Kidney epithelial cell (primary cell): ENCODE data around the gene MYL9. TPM values are rescaled to one million over a fixed set of nuclear protein-coding genes. Genes with fewer than 3 reads are reported as not detected.

Experiments
- DNase-seq: peaks from one replicate; pipeline ENCODE4 v3.0.0-alpha.2; 2010; ENCODE audit warnings: low read depth
- H3K27me3 ChIP-seq: 2 replicates; pipeline ENCODE4 v1.6.0; 2011; ENCODE audit warnings: low read length; ENCODE audit not compliant: control insufficient read depth, insufficient read depth
- H3K36me3 ChIP-seq: 2 replicates; pipeline ENCODE4 v1.5.1; 2011; ENCODE audit warnings: low read length; ENCODE audit not compliant: control insufficient read depth, insufficient read depth
- H3K4me3 ChIP-seq: 2 replicates; pipeline ENCODE4 v1.5.1; 2011; ENCODE audit warnings: low read depth, mild to moderate bottlenecking, control low read depth, low read length
- CTCF ChIP-seq: IDR thresholded peaks from 2 replicates; pipeline ENCODE4 v1.5.1; 2011; ENCODE audit warnings: mild to moderate bottlenecking, moderate library complexity, low read length, control low read depth, inconsistent platforms; ENCODE audit not compliant: insufficient read depth, poor library complexity, severe bottlenecking
- total RNA-seq: library from RNA; depleted of rRNA; stranded (reverse); fragments of >200 nt; gene quantifications from 2 replicates; pipeline ENCODE4 v1.2.3, GENCODE V29; 2015

The MYL9 gene
- total RNA-seq, 1 donor from 2014 or later = 58.5 TPM

- Histone ChIP-seq H3K4me3 (no peak overlapping the region), H3K36me3 (no peaks in the 10 kb centered on the region), H3K27me3 (no peaks in the 10 kb centered on the region)
- no peak for TF ChIP-seq CTCF
- DNase-seq = no peak
Measured at GRCh38 chr20:36569847-36570429, 28.6 kb downstream of the MYL9 start.

- DNase-seq = no peak
- TF ChIP-seq CTCF = no peak
- Histone ChIP-seq H3K27me3 (no peaks in the 10 kb centered on the region), H3K4me3 (no peak overlapping the region), H3K36me3 (no peaks in the 10 kb centered on the region)
Measured at GRCh38 chr20:36571564-36572504, 30.5 kb downstream of the MYL9 start.

- H3K4me3 ChIP-seq = peak overlapping the region; percentile 45
- DNase-seq = no peak
Measured at GRCh38 chr20:36572701-36573102, 31.4 kb downstream of the MYL9 start.

GRCh38 chr20:36573103-36573797 is 31.9 kb downstream of the MYL9 start, which contains the start of gene TGIF2:
Gene TGIF2 (plus strand): TSS chr20:36573597. CDS start chr20:36578775, 5,178 bp downstream.
- no peak for TF ChIP-seq CTCF
- no peak for DNase-seq
- no peaks in the 10 kb centered on the region for H3K36me3 ChIP-seq

More at GRCh38 chr20:36572701-36573102, 31.4 kb downstream of the MYL9 start:
- Histone ChIP-seq H3K36me3 (no peaks in the 10 kb centered on the region), H3K27me3 (no peaks in the 10 kb centered on the region)
- TF ChIP-seq CTCF = no peak

GRCh38 chr20:36573798-36574365 is 32.6 kb downstream of the MYL9 start:
- no peaks in the 10 kb centered on the region for H3K36me3 ChIP-seq
- DNase-seq = no peak
- TF ChIP-seq CTCF = no peak
- no peaks in the 10 kb centered on the region for H3K27me3 ChIP-seq
- H3K4me3 ChIP-seq = peak overlapping the region; percentile 81

More at GRCh38 chr20:36573103-36573797, 31.9 kb downstream of the MYL9 start, which contains the start of gene TGIF2:
- Histone ChIP-seq H3K27me3 (no peaks in the 10 kb centered on the region), H3K4me3 (peak within 1 kb of the TSS; percentile 81)
